Caki2 (cell line): ENCODE results near the gene SLC5A4. TPM values are rescaled to one million over a fixed set of nuclear protein-coding genes. Genes with fewer than 3 reads are reported as not detected.
"Not testable (repeated sequence)": the region's sequence is repeated elsewhere in the genome, so short reads cannot be mapped to it uniquely, and the experiment has no call there.

Source experiments
- DNase-seq: peaks from one replicate; pipeline ENCODE4 v3.0.0-alpha.2; 2015; ENCODE audit warnings: low read depth
- in situ Hi-C: cut with HindIII; loops from 2 replicates; pipeline ENCODE4 v1.10.0; 2016; ENCODE audit warnings: low sequenced_read_pairs, low pct_unique_long_range_greater_than_20kb, mixed read lengths
- total RNA-seq: library from RNA; depleted of rRNA; stranded (reverse); fragments of >200 nt; shearing (Covaris generic); gene quantifications from 2 replicates; pipeline ENCODE4 v1.2.3, GENCODE V29; 2014; ENCODE audit warnings: low replicate concordance

Gene SLC5A4
- total RNA-seq, 1 experiment from 2014 or later, result 0.10 TPM

GRCh38 chr22:32204040-32204855 lies 50.9 kb downstream of the SLC5A4 start:
- no peak for DNase-seq
- in situ Hi-C loops, result no loop called here

GRCh38 chr22:32203181-32204039 lies 51.7 kb downstream of the SLC5A4 start:
- no peak for DNase-seq
- in situ Hi-C loops, result no loop called here

DNA sequence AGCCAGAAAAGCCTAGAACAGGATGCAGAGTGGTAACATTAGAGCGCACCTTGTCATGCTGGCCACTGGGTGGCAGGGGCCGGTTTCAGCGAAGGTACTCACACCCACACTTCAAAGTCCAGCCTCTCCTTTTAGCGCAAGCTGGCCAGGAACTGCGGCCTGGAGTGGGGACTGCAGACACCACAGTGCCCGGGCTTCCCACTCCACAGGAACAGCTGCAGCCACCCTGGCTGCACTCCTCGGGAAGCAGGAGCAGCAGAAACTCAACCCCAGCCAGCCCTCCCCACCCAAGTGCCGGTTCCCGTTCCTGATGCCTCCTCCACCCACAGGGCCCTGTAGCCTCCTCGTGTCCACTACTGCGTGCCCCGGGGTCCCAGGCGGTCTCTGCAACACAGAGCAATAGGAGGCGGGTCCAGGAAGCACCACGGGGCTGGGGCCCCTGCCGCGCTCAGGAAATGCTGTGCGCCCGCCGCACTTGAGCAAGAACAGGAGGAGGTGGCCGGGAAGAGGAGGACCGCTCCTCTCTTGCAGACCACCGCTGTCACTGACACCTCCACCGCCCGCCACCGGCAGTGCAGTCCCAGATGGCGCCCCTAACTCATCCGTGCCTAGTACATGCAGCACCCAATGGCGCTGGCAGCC lies 52.5 kb downstream of the SLC5A4 start:
- DNase-seq, result peak; percentile 63
- in situ Hi-C loops, result no loop called here

- in situ Hi-C loops, result no loop called here
- DNase-seq, result peak; percentile 19
These were observed 53.0 kb downstream of the SLC5A4 start for GRCh38 chr22:32202161-32202538.

DNA sequence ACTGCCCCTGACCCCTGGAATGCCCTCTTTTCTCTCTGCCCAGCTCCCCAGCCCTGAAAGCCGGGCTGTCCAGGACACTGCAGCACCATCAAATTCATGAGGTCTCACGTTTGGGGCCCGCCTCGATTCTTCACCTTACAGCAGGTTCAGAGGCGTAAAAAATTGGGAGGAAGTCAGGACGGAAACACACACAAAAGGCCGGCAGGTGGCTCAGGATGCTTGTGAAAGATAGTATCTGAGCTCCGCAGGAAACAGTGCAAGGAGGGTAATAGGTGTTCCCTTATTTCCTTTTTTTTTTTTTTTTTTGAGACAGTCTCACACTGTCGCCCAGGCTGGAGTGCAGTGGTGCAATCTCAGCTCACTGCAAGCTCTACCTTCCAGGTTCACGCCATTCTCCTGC lies 54.4 kb downstream of the SLC5A4 start:
- DNase-seq, result no peak
- in situ Hi-C loops, result no loop called here

- no peak for DNase-seq
- in situ Hi-C loops, result no loop called here
These were observed 55.2 kb downstream of the SLC5A4 start for GRCh38 chr22:32199961-32200360.

DNA sequence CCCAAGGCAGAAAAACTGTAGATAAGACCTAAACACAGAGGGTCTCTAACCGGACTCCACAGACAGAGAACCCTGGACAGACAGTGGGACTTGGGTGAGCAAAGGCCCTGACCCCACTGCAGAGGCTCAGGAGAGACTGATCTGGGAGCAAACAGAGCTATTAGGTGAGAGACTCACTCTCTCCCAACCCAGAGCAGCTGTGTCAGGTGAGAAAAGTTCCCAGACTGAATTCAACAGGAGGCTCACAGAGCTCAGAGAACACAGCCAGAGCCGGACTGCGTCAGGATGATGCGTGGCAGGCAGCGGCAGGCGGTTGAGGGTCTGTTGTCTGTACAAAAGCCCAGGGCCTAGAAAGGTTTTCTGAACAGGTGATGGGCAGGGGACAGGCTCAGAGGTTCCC lies 55.8 kb downstream of the SLC5A4 start:
- no peak for DNase-seq
- in situ Hi-C loops, result no loop called here

- in situ Hi-C loops, DNase-seq: not testable (repeated sequence)
These were observed 57.5 kb downstream of the SLC5A4 start for GRCh38 chr22:32197553-32198226.

- in situ Hi-C loops, DNase-seq: not testable (repeated sequence)
These were observed 59.2 kb downstream of the SLC5A4 start for GRCh38 chr22:32195900-32196299.

GRCh38 chr22:32193346-32193745 lies 61.8 kb downstream of the SLC5A4 start:
- peak; percentile 37 for DNase-seq
- in situ Hi-C loops, result not testable (repeated sequence)

DNA sequence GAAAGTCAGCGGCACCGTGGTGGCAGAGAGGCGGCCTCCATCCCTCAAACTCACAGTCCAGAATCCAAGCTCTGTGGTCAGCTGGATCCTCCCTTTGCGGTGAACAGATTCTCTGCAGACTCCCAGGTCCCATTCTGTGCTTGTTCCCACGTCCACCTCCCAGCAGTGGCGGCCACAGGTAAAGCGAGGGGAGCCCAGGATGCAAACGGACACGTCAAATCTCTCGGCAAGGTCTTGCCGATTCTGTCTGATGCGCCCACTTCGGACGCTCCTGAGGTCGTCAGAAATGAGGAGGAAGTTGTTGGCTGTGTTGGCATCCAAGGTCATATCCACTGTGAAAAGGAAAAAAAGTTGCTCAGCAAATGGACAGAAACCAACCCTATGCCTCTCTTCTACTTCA lies 64.1 kb downstream of the SLC5A4 start:
- in situ Hi-C loops, DNase-seq: not testable (repeated sequence)

DNA sequence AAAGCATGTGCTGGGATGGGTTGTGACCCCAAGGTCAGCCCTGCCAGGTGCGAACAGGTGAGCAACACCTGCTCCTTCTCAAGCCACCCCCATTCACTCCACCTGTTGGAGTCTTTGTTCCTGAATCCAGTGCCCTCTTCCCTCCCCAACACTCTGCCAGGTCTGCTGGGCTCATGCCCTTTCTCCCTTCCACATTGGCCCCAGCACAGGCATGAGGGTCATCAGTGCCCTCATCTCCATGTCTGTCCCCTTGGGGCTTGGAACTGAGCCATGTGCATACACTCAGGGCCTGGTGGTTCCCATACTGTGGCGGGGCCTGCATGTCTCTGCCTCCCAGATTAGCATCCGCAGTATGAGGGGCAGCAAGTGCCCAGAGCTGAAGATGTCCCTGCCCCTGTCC lies 69.3 kb downstream of the SLC5A4 start:
- no peak for DNase-seq
- in situ Hi-C loops, result no loop called here

- in situ Hi-C loops, result no loop called here
- no peak for DNase-seq
These were observed 71.5 kb downstream of the SLC5A4 start for GRCh38 chr22:32183625-32184024.

DNA sequence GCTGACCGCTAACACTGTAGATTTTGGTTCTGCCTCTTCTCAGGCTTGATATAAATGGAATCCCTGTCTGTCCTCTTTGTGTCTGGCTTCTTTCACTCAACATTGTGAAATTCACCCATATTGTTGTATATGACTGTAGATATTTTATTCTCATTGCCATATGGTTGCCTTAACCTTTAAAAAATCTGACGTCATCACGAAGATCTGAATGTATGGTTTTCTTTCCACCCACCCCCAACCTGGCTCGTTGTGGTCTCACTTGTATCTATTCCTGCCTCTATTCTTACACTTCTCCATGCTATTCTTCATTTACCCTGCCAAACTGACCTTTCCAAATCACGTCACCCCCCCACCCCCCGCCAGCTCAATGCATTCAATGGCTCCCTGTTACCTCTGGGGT lies 74.1 kb downstream of the SLC5A4 start:
- no peak for DNase-seq
- in situ Hi-C loops, result no loop called here

GRCh38 chr22:32177221-32177765 lies 77.9 kb downstream of the SLC5A4 start:
- DNase-seq, result peak; percentile 8
- in situ Hi-C loops, result no loop called here

DNA sequence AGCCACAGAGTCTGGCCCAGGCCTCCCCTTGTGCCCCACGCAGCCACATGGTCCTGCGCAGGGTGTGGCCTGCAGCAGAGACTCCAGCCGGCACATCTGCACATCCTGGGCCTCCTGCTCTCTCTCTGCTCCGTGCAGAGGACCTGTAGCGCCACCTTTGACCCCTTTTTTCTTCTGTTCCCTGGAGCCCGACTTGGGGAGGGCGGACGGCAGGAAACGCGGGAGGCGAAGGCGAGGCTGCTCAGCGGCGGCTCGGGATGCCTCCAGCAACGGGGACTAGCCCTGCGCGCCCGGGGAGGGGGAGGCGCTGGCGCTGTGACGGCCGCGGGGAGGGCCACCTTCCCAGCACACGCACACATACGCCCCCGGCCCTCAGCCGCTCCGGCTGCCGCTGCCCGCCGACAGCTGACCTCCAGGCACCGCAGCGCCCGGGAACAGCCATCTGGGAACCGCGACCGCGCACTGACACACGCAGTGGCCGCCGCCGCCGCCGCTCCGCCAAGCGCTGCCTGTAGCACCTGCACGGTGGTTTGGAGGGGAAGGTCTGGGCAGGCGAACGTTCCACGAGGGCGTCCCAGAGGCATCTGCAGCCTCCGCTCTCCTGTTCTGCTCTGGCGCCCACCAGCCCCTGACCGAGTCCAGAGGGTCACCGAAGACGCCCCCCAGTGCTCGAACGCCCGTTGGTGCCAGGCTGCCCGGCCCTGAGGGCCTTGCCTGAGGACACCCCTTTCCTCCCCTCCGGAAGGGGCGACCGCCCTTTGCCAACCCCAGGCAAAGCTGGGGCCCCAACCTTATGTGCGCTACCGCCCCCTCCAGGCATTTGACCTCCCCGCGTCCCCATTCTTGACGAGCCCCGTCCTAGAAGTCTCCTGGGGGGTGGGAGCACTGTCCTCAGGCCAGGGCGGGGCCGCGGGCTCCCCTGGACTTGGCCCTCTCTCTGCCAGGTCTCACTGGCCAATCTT lies 79.2 kb downstream of the SLC5A4 start:
- in situ Hi-C loops, result no loop called here
- no peak for DNase-seq

GRCh38 chr22:32175115-32175514 lies 80.0 kb downstream of the SLC5A4 start:
- in situ Hi-C loops, result no loop called here

More at GRCh38 chr22:32175115-32175514, 80.0 kb downstream of the SLC5A4 start:
- DNase-seq, result no peak
